GM13977 (cell line): ENCODE results near the gene MYO5B.
"Not testable (repeated sequence)": the region's sequence is repeated elsewhere in the genome, so short reads cannot be mapped to it uniquely, and the experiment has no call there.

Source experiments
- DNase-seq: peaks from one replicate; pipeline ENCODE4 v3.0.0; 2012; ENCODE audit warnings: low spot score
- in situ Hi-C: fragments of 300-500 bp; cut with MboI; formaldehyde crosslinking; loops from one replicate; pipeline ENCODE4 v1.12.0; 2022; ENCODE audit warnings: low sequenced_read_pairs, low pct_unique_long_range_greater_than_20kb, mixed read lengths, inconsistent platforms; ENCODE audit not compliant: unreplicated experiment
- TF ChIP-seq, protein P1 (sequence below): IDR thresholded peaks from 2 replicates; pipeline ENCODE4 v1.5.1; 2012; ENCODE audit warnings: mild to moderate bottlenecking, control low read depth; ENCODE audit not compliant: insufficient read depth; ENCODE audit errors: extremely low read depth, missing control alignments

Gene MYO5B

DNA sequence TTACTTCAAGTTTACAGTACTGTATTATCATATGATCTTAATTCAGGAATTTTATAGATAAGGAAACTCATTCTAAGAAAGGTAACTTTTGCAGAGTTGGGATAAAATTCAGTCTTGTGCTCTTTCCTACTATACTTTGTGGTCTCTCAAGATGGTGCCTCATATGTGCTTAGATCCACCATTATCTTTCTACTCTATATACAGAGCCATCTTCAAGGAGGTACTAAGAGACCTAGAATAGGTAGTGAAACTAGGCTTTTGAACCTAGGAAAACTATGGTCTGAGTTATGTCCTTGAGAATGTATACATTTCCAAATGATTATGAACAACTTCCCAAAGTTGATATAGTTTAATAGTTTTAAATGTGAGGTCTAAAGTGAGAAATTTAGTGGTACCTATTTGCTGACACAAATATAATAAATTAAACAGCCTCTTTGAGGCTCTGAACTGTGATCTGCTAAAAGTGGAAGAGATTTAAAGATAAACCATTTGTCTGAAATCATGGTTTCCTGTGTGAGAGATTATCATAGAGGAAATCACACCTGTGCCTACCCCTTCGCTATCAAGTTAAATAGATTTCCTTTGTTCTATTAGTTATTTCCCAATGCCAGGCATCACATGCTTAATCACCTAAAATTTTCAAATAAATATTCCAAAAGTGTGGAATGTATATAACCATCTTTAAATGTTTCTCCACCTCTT, 408.8 kb downstream of the MYO5B start:
- no peak for DNase-seq
- in situ Hi-C loops, result no loop called here
- TF ChIP-seq, protein P1, sequence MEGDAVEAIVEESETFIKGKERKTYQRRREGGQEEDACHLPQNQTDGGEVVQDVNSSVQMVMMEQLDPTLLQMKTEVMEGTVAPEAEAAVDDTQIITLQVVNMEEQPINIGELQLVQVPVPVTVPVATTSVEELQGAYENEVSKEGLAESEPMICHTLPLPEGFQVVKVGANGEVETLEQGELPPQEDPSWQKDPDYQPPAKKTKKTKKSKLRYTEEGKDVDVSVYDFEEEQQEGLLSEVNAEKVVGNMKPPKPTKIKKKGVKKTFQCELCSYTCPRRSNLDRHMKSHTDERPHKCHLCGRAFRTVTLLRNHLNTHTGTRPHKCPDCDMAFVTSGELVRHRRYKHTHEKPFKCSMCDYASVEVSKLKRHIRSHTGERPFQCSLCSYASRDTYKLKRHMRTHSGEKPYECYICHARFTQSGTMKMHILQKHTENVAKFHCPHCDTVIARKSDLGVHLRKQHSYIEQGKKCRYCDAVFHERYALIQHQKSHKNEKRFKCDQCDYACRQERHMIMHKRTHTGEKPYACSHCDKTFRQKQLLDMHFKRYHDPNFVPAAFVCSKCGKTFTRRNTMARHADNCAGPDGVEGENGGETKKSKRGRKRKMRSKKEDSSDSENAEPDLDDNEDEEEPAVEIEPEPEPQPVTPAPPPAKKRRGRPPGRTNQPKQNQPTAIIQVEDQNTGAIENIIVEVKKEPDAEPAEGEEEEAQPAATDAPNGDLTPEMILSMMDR, result no peak

DNA sequence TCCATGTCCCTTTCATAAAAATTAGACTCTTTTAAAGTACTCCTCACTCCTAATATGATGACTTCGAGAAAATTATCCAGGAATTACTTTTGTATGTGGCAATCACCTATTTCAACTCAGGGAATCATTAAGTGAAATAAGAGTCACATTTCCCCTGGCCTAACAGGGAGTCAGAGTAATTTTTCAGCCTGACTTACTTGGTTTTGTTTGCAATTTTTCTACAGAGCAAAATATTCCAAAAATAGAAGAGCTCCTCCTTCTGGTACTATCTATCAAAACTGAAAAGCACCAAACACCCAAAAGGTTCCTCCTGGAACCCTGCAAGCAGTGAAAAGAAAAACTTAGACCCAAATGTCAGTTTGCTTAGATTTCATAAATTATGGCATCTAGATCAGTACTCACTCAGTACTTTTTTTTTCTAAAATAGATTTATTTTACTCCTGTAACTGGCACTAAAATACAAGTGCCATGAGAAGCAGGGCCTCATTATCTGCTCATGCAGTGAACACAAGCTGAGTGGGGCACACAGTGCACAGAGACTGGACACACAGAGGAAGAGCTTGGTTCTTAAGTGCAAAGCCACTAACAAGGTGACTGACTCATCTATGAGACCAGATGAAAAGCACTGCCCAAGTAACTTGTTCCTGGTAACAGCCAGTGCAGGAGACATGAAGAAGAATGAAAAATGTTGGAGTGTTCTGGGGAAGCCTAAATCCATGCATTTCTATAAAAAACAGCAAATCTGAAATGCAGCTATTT, 410.3 kb downstream of the MYO5B start:
- in situ Hi-C loops, result no loop called here
- TF ChIP-seq, protein P1, result no peak
- DNase-seq, result no peak

DNA sequence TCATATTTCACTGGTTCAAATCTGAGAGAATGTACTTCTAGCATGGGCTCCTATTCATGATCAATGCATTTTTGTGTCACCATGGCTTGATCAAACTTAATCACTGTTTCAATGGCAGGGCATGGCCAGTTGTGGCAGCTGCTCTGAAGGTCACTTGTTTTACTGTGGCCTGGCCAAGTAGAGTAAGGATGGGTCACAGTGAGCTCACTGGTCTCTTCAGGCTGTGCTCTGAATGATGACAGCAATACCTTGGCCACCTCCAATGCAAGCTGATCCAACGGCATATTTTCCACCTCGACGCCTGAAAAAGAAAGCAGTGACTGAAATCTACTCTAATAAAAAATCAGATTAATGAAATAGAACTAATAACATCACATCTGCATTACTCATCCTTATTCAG, 411.3 kb downstream of the MYO5B start:
- DNase-seq, in situ Hi-C loops: not testable (repeated sequence)

DNA sequence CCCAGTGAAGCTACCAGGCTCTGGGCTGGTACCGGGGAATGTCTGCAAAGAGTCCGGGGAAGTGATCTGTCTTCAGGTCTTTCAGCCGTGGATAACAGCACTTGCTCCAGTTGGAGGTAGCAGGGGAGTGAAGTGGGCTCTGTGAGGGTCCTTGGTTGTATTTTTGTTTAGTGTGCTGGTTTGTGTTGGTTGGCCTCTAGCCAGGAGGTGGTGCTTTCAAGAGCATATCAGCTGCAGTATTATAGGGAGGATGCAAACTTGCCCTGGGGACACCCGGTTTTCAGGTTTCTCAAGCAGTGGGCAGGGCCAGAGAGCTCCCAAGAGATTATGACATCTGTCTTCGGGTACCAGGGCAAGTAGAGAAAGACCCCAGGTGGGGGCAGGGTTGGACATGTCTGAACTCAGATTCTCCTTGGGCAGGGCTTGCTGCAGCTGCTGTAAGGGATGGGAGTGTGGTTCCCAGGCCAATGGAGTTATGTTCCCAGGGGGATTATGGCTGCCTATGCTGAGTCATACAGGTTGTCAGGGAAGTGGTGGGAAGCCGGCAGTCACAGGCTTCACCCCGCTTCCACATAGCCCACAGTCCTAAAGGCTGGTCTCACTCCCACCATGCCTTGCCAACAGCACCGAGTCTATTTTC, 416.0 kb downstream of the MYO5B start:
- in situ Hi-C loops, result no loop called here

More for the DNA sequence above, 416.0 kb downstream of the MYO5B start:
- no peak for DNase-seq
- TF ChIP-seq, protein P1, result no peak
